Large intestine (tissue), 3 donors: ENCODE measurements around the gene CLEC16A. TPM values are rescaled to one million over a fixed set of nuclear protein-coding genes. Genes with fewer than 3 reads are reported as not detected.
A peak's percentile ranks its signal among the peaks of the same experiment; 100 is the strongest.

ENCODE experiments used
- DNase-seq, 2 donors: peaks; one replicate each; pipeline versions ENCODE4 v3.0.0 to v3.0.0-alpha.2; 2013
- H3K27ac ChIP-seq: one replicate; pipeline ENCODE4 v1.5.1; 2013; ENCODE audit warnings: low read length
- H3K27me3 ChIP-seq: 2 replicates; pipeline ENCODE4 v1.6.1; 2013; ENCODE audit warnings: low read length; ENCODE audit not compliant: control insufficient read depth, insufficient read depth
- H3K36me3 ChIP-seq: 2 replicates; pipeline ENCODE4 v1.6.1; 2013; ENCODE audit warnings: low read length; ENCODE audit not compliant: control insufficient read depth, insufficient read depth
- H3K4me1 ChIP-seq: one replicate; pipeline ENCODE4 v1.6.1; 2013; ENCODE audit warnings: low read length; ENCODE audit not compliant: control insufficient read depth, insufficient read depth
- H3K4me3 ChIP-seq: one replicate; pipeline ENCODE4 v1.5.1; 2013; ENCODE audit warnings: low read length
- H3K9me3 ChIP-seq: one replicate; pipeline ENCODE4 v1.6.1; 2013; ENCODE audit warnings: mild to moderate bottlenecking, low read depth, low read length, moderate library complexity; ENCODE audit not compliant: control insufficient read depth
- WGBS: methylation state at CpG from one replicate; pipeline ENCODE4 v1.1.5; 2013; ENCODE audit warnings: low lambda C conversion rate; ENCODE audit not compliant: insufficient coverage; 5-methylcytosine and 5-hydroxymethylcytosine counted together
- polyA plus RNA-seq: library from polyadenylated mRNA; unstranded; fragments of 120-200 nt; gene quantifications from one replicate; pipeline ENCODE4 v1.2.1, GENCODE V29; 2013

Gene CLEC16A
- polyA plus RNA-seq, 1 donor: 13.2 TPM

DNA sequence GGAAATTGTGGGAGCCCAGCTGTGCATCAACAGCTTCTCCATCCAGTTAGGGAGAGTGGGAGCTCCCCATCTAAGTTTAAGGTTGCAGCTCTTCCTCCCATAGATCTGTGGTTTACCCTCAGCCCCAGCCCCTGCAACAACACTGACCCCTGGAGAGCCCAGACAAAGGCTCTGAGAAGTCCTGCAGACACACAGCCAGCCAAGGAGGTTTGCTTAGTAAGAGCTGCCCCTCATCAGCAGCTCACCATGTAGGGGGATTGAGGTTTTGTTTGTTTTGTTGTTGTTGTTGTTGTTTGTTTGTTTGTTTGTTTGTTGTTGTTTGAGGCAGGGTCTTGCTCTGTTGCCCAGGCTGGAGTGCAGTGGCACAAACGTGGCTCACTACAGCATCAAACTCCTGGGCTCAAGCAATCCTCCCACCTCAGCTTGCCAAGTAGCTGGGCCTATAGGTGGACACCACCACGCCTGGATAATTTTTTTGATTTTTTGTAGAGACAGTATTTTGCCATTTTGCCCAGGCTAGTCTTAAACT, 138.6 kb downstream of the CLEC16A start:
- no peaks in the 10 kb centered on the region for H3K9me3 ChIP-seq
- H3K27me3 ChIP-seq: no peaks in the 10 kb centered on the region
- DNase-seq: no peak
- H3K27ac ChIP-seq: no peak overlapping the region
- peaks cover 11% of the 10 kb centered on the region for H3K36me3 ChIP-seq
- H3K4me1 ChIP-seq: peaks cover 24% of the 10 kb centered on the region
- no peak overlapping the region for H3K4me3 ChIP-seq
- no CpG with 5 or more reads among the region's 2 CpGs for WGBS

DNA sequence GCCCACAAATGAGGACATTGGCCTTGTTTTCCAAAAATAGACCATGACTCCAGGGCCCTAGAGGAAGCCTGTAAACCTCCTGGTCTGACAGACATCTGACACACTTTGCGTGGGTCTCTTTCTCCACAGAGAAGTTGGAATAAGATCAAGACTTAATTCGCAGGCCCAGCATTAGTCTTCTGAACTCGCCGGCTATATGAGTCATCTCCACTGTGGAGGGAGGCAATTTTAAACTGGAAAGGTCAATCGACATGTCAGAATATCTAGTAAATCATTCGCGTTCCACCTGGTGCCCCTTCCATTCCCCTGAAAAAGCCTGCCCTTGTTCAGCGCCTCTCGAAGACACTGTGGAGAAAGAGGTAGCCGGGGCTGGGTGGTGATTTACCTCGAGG, 140.1 kb downstream of the CLEC16A start:
- DNase-seq: no peak
- no peaks in the 10 kb centered on the region for H3K27me3 ChIP-seq
- H3K4me3 ChIP-seq: no peak overlapping the region
- H3K4me1 ChIP-seq: peaks cover 20% of the 10 kb centered on the region
- WGBS: no CpG with 5 or more reads among the region's 11 CpGs
- H3K9me3 ChIP-seq: no peaks in the 10 kb centered on the region
- no peak overlapping the region for H3K27ac ChIP-seq
- H3K36me3 ChIP-seq: peaks cover 12% of the 10 kb centered on the region

DNA sequence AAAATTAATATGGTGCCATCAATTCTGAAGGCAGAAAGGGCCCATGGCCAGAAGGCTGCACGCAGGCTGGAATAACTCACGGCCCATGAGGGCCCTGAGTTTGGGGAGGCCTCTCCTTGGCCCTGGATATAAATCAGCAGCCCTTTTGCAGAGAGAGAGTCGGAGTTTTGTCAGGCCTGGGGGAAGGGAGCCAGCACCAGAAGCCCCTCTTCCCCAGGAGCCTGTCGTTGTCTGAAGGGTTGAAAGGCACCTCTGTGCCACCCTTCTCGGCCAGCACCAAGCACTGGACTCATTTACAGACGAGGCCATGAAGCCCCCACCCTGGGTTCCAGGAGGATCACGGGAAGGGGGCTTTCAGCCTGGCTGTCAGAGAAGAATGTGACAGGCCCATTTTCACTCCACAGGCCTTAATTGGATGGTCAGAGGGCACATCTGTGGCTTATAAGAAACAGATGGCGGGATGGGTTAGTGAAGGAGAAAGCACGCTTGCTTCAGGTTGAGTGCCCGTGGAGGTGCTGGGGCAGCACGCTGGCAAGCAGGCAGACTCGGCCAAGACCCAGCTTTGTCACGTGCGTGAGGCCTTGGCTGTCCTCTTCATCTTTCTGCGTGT, 140.6 kb downstream of the CLEC16A start:
- Histone ChIP-seq H3K27ac (no peak overlapping the region), H3K4me3 (no peak overlapping the region), H3K36me3 (peaks cover 12% of the 10 kb centered on the region), H3K4me1 (peaks cover 17% of the 10 kb centered on the region), H3K9me3 (no peaks in the 10 kb centered on the region), H3K27me3 (no peaks in the 10 kb centered on the region)
- no peak for DNase-seq
- WGBS: no CpG with 5 or more reads among the region's 15 CpGs

DNA sequence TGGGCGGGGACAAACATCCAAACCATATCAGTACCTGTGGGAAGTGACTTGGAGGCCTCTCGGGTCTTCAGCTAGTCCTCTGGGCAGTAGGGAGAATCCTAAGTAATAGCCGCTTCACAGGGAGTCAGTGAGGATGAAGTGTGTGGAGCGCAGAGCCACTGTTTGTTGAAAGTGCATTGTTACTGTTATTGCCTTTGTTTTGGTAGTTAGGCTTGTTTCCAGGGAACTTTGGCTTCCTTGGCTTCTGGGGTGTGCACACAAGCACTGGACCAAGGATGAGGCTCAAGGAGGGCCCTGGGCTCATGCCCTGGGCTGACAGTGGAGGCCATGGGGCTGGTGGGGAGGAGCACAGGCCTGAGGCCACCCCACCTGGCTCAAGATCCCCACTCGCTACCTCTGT, 141.6 kb downstream of the CLEC16A start:
- H3K4me1 ChIP-seq: peaks cover 11% of the 10 kb centered on the region
- WGBS: 100% methylated on average over 1 of the region's 5 CpGs
- no peak overlapping the region for H3K27ac ChIP-seq

DNA sequence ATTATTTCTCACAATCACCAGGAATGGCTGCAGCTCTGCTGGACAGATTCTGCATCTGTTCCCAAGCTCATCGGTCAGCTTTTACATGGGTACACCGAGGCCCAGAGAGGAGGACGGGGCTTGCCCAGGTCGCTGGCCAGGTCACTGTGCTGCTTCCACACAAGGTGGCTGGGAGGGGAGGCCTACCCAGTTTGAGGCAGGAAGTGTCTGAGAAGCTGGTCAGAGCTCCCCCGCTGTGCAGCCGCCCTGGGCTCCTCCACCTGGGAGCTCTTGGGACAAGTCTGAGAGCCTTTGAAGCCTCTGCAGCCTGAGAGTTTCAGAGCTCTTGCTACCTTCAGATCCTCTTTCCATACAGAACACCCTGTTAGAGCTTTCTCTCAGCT, 143.3 kb downstream of the CLEC16A start:
- Histone ChIP-seq H3K4me1 (peaks cover 11% of the 10 kb centered on the region), H3K36me3 (peaks cover 10% of the 10 kb centered on the region), H3K4me3 (no peak overlapping the region), H3K9me3 (no peaks in the 10 kb centered on the region), H3K27ac (no peak overlapping the region), H3K27me3 (no peaks in the 10 kb centered on the region)
- DNase-seq: no peak
- WGBS: no CpG with 5 or more reads among the region's 6 CpGs

More for the DNA sequence above, 141.6 kb downstream of the CLEC16A start:
- no peaks in the 10 kb centered on the region for H3K9me3 ChIP-seq
- no peak overlapping the region for H3K4me3 ChIP-seq
- no peak for DNase-seq
- H3K27me3 ChIP-seq: no peaks in the 10 kb centered on the region
- H3K36me3 ChIP-seq: peaks cover 12% of the 10 kb centered on the region

DNA sequence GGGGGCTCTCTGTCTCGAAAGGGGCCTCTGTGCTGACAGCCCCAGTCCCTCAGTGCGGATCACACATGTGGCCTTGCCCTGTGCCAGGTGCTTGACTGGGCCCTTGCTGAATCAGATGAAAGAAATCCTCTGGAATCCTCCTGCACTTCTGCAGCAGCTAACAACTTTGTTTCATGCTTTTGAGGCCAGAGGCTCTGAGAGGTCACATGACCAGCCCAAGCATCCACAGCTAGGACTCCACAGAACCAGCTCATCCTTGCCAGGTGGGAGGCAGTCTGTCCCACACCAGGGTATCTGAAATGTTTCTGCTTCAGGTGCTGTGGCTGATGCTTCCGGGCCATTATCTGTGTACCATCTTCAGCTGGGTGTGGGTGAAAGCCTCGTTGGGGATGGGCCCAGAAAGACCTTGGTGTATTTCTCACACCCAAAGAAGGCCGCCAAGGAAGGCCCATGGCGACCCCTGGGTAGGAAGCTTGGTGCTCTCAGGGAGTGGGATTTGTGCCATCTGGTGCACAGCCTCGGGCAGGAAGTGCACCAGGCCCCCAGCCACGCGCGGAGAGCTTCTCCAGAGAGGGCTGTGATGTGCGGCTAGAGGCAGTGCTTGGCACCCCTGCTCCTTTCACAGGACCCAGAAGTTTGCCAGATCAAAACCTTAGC, 143.8 kb downstream of the CLEC16A start:
- no peaks in the 10 kb centered on the region for H3K27me3 ChIP-seq
- H3K27ac ChIP-seq: no peak overlapping the region
- no CpG with 5 or more reads among the region's 11 CpGs for WGBS
- peaks cover 11% of the 10 kb centered on the region for H3K4me1 ChIP-seq
- no peak overlapping the region for H3K4me3 ChIP-seq
- H3K36me3 ChIP-seq: peaks cover 9% of the 10 kb centered on the region
- no peaks in the 10 kb centered on the region for H3K9me3 ChIP-seq
- DNase-seq: no peak

- Histone ChIP-seq H3K27ac (no peak overlapping the region), H3K9me3 (no peaks in the 10 kb centered on the region), H3K4me3 (no peak overlapping the region), H3K4me1 (peaks cover 14% of the 10 kb centered on the region), H3K27me3 (no peaks in the 10 kb centered on the region), H3K36me3 (peaks cover 9% of the 10 kb centered on the region)
- no peak for DNase-seq
- no CpG with 5 or more reads among the region's 6 CpGs for WGBS
Measured at GRCh38 chr16:11088831-11089230, 144.5 kb downstream of the CLEC16A start.

GRCh38 chr16:11089504-11090124, 145.2 kb downstream of the CLEC16A start:
- H3K4me1 ChIP-seq: peaks cover 15% of the 10 kb centered on the region

GRCh38 chr16:11090232-11090631, 145.9 kb downstream of the CLEC16A start:
- Histone ChIP-seq H3K9me3 (no peaks in the 10 kb centered on the region), H3K36me3 (peaks cover 9% of the 10 kb centered on the region), H3K4me1 (peaks cover 15% of the 10 kb centered on the region), H3K27ac (peak overlapping the region; percentile 56), H3K27me3 (no peaks in the 10 kb centered on the region), H3K4me3 (no peak overlapping the region)
- DNase-seq: no peak
- no CpG with 5 or more reads among the region's 6 CpGs for WGBS

More at GRCh38 chr16:11089504-11090124, 145.2 kb downstream of the CLEC16A start:
- peaks cover 9% of the 10 kb centered on the region for H3K36me3 ChIP-seq
- H3K27ac ChIP-seq: peak overlapping the region; percentile 56
- no peaks in the 10 kb centered on the region for H3K9me3 ChIP-seq
- H3K27me3 ChIP-seq: no peaks in the 10 kb centered on the region
- DNase-seq: peak; percentile 55 to 61
- WGBS: 100% methylated on average over 2 of the region's 12 CpGs
- no peak overlapping the region for H3K4me3 ChIP-seq

DNA sequence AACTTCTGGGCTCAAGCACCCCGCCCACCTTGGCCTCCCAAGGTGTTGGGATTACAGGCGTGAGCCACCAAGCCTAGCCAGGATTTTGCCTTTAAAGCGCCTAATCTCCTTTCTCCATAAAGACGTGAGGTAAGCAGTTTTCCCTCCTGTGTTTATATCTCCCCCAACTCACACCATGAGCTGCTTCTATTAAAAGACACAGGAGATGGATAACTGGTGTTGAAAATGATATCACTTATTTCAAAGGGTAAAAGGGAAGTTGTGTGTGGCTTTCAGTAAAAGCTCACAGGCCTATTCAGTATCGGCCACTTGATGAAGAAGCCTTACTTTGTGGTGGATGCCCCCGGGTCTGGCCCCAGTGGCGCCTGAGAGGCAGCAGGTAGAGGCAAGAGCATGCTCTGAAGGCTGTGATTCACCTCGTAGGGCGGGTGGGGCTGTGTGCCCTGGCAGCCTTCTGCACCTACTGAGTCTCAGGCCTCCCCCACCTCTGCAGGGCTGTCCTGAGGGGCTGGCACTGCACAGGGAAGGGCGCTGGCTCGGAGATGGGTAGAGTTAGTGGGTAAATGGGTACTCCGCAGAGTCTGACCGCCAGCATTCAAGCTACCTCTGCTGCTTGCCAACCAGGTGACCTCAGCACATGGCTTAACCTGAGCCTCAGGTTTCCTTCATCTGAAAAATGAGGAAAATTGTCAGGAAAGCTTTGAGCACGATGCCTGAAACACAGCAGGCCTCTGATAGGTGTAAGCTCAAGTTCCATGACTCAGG, 146.8 kb downstream of the CLEC16A start:
- WGBS: no CpG with 5 or more reads among the region's 14 CpGs
- H3K36me3 ChIP-seq: peaks cover 9% of the 10 kb centered on the region
- H3K4me1 ChIP-seq: peaks cover 15% of the 10 kb centered on the region

More for the DNA sequence above, 146.8 kb downstream of the CLEC16A start:
- Histone ChIP-seq H3K27ac (no peak overlapping the region), H3K27me3 (no peaks in the 10 kb centered on the region), H3K4me3 (no peak overlapping the region), H3K9me3 (no peaks in the 10 kb centered on the region)
- DNase-seq: no peak
